Activated CD8-positive, alpha-beta memory T cell treated with anti-CD3 and anti-CD28 coated beads, Interleukin-2, amount 50 U/mL, for 1 hour (primary cell): Measurements from ENCODE around the gene ATXN2.
A peak's percentile ranks its signal among the peaks of the same experiment; 100 is the strongest.
"Not testable (repeated sequence)": the region's sequence is repeated elsewhere in the genome, so short reads cannot be mapped to it uniquely, and the experiment has no call there.

Experiments
- DNase-seq: peaks from one replicate; pipeline ENCODE4 v3.0.0-alpha.2; 2020; ENCODE audit errors: extremely low read depth

The ATXN2 gene, protein sequence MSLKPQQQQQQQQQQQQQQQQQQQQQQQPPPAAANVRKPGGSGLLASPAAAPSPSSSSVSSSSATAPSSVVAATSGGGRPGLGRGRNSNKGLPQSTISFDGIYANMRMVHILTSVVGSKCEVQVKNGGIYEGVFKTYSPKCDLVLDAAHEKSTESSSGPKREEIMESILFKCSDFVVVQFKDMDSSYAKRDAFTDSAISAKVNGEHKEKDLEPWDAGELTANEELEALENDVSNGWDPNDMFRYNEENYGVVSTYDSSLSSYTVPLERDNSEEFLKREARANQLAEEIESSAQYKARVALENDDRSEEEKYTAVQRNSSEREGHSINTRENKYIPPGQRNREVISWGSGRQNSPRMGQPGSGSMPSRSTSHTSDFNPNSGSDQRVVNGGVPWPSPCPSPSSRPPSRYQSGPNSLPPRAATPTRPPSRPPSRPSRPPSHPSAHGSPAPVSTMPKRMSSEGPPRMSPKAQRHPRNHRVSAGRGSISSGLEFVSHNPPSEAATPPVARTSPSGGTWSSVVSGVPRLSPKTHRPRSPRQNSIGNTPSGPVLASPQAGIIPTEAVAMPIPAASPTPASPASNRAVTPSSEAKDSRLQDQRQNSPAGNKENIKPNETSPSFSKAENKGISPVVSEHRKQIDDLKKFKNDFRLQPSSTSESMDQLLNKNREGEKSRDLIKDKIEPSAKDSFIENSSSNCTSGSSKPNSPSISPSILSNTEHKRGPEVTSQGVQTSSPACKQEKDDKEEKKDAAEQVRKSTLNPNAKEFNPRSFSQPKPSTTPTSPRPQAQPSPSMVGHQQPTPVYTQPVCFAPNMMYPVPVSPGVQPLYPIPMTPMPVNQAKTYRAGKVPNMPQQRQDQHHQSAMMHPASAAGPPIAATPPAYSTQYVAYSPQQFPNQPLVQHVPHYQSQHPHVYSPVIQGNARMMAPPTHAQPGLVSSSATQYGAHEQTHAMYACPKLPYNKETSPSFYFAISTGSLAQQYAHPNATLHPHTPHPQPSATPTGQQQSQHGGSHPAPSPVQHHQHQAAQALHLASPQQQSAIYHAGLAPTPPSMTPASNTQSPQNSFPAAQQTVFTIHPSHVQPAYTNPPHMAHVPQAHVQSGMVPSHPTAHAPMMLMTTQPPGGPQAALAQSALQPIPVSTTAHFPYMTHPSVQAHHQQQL

DNA sequence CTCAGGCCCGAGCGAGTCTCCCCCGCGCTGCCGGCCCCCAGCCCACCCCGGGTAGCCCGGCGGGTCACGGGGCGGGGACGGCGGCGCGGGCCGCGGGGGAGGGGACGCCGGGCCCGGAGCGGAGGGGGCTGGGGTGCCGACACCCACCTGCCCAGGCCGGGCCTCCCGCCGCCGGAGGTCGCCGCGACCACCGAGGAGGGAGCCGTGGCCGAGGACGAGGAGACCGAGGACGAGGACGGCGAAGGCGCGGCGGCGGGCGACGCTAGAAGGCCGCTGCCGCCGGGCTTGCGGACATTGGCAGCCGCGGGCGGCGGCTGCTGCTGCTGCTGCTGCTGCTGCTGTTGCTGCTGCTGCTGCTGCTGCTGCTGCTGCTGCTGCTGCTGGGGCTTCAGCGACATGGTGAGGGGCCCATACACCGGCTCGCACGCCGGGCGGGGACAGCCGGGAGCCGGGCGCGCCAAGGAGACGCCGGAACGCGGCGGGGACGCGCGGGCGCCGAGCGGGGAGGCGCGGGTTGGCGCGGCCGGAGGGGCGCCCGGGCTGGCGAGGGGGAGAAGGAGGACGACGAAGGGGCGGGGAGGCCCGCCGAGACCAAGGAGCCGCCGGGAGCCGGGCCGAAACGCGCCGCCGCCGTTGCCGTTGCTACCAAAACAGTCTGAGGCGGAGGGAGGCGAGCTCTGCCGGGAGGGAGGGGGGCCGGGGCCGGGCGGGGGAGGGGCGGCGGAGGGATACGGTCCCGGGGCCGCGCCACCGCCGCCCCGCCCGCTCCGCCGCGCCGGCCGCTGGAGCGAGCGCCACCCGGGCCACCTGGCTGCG lies at the start of gene ATXN2:
ATXN2 (minus strand) TSS at position 679 of the 816 bp plus-strand sequence; CDS start at position 398, 281 bp downstream.
- peak; percentile 40 for DNase-seq

DNA sequence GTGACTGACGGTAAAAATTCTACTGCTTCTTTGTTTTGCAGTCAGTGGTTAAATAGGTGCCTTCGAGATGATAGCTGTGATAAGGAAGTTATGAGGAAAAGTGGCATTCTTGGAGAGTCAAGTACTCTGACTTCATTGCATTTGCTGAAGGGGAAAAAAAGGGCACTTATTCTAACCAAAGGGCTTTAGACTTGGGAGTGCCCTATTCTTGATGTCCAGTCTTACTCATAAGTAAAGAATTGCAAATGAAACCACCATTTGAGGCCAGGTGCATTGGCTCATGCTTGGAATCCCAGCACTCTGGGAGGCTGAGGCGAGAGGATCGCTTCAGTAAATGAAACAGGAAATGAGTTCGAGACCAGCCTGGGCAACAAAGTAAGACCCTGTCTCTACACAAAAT lies 46.3 kb upstream of the ATXN2 start:
- no peak for DNase-seq

DNA sequence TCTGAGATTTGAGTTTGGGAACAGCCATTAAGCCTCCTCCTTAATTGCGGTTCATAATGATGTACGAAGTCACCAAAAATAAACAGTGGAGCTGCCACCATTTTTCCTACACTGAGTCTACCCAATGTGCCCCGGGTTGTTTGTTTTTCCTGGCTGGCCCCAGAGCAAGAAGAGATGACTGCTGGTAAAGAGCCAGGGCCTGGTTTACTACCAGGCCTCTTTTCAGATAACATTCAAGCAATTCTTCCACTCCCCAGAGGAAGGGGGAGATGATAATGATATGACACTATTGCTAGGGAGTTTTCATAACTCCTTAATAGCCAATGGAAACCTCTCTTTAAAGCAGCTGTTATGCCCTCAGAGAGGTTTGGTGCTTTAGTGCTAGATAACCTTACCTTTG lies 44.3 kb upstream of the ATXN2 start:
- no peak for DNase-seq

DNA sequence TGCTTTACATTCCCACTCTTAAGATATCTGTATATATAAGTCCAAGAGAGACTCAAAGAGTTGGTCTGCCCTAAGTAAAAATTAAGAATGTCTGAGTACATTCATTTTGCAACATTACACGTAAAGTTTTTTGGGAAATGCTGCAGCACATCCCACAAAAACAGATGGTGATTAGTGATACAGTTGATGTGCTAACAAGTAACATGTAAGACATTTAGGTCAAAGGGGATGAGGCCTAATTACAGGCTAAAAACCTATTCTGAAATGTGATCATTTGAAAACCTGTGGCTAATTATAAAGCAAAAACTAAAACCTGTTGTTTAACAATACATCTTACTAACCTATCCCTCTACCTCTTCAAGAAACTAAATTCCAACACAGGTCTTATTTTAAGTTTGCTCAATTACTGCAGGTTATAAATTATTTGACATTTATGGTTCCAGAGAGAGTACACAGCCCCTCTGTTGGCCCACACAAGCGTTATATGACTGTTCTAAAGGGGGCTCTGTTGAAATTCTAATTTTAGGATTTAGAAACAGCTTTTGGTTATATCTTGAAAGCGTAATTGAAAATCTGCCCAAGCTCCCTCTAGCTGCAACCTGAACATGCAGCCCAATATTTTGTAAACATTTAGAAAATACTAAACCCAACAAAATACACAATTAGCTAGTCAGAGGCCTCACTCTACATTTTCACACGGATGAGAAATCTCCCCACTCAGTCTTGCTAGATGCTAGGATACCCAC lies 43.7 kb upstream of the ATXN2 start:
- DNase-seq = no peak

DNA sequence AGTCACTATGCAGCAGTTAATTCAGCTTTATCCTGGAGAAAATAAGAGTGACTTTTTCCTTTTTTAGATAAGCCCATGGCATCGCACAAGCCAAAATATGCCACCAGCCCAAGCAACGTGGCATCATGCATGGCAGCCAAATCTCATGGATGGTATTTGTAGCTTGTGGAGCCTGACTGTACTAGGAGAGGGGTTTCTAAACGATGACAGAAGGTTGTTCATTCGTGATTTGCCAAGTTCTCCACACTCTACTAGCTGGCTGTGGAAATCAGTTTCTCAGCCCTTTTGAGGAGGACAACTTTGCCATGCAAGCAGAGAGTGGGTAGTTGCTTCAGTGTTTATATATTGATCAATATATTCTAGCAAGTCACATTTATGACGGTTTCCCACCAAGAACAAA lies 41.4 kb upstream of the ATXN2 start:
- DNase-seq = no peak

DNA sequence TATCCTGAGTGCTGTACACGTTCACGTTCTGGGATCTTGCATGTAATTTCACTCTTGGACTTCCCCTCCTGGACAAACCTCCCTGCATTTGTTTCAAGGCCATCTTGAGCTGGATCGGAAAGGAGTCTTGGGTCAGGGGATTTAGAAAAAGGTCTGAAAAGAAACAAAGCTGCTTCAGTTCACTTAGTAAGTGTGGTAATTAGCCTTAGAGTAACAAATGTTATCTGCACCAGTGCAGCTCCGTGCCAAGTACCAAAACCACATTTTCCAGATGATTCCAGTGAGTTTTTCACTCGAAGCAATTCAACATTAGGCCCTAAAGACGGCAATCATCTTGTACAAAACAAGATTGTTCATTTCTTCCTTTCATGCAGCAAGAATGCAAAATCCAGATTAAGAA lies 39.4 kb upstream of the ATXN2 start:
- no peak for DNase-seq

DNA sequence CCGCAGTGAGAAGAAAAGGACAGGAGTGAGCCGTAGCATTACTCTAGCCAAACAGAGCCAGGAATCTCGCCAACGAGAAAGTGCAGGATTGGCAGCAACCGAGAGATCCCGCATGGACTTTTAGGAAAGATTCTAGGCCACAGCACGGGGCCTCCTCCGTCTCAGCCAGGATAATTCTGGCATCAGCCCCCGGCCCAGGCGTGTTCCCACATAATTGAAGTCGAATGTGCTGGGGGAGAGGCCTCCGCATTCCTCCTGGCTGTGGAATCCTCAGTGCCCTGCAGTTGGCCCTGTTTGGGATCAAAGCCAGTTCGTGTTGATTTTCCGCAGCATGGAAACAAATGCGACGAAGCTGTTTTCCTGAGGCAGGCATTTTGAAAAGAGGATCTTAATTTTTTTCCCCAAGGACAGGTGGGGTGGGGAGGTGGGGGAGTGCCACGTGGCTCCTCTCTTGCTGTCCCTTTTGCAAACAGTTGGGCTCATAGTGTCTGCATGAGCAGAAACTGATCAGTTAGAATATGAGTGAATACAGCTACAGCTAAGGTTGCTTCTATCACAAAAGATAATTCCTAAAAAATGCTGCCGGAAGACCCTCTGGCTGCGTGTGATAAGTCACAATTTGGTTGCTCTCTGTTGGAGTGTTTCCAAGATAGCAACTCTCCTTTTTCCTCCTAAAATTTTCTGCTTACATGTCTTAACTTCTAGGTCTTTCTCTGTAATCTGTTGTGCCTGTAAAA lies 37.3 kb upstream of the ATXN2 start:
- DNase-seq = no peak

DNA sequence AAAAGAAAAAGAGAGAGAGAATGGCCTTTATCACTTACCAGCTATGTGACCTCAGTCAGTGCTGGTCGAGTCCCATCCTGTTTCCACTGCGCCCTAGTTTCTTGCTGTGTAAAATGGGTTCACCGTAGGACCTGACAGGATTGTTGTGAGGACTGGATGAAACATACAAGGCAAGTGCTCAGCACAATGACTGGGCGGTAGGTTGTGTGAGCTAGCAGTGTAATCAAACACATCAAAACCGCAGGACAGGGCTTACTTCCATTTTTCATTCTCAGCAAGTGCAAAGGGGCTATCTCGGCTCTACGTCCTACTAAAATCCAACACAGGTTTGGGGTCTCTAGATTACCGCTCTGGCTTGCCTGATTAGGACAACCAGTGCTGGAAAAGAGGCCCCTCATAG lies 36.4 kb upstream of the ATXN2 start:
- DNase-seq = no peak

DNA sequence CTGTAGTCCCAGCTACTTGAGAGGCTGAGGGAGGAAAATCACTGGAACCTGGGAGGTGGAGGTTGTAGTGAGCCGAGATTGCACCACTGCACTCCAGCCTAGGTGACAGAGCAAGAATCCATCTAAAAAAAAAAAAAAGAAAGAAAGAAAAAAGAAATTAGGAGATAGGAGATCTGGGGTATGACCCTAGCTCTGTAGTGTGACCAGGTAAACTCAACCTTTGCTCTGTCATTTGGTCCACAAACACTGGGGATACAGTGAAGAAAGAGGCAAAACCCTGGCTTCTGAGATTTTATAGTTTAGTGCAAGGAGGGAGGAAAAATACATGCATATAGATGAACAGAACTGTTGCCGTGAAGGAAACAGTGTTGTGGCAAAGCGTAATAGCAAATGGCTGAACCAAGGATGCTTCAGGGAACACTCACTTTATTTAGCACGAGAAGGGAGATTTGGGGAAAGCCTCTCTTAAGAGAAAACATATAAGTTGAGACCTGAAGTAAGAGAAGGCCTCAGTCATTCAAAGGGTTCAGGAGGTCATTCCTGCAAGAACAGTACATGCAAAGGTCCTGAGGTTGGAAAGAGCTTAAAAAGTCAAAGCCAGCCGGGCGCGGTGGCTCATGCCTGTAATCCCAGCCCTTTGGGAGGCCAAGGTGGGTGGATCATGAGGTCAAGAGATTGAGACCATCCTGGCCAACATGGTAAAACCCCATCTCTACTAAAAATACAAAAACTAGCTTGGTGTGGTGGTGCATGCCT lies 29.6 kb upstream of the ATXN2 start:
- DNase-seq = no peak

DNA sequence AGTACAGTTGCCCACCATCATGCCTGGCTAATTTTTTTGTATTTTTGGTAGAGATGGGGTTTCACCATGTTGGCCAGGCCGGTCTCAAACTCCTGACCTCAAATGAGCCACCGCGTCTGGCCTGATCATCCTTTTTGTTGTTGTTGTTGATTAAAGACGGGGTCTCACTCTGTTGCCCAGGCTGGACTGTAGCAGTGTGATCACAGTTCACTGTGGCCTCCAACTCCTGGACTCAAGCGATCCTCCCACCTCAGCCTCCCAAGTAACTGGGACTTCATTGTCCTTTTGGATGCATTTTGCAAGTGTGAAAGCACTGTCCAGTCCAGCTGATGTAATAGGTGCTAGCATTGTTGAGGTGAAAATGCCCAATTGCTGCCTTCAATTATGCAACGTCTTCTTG lies 27.1 kb upstream of the ATXN2 start:
- DNase-seq = no peak

DNA sequence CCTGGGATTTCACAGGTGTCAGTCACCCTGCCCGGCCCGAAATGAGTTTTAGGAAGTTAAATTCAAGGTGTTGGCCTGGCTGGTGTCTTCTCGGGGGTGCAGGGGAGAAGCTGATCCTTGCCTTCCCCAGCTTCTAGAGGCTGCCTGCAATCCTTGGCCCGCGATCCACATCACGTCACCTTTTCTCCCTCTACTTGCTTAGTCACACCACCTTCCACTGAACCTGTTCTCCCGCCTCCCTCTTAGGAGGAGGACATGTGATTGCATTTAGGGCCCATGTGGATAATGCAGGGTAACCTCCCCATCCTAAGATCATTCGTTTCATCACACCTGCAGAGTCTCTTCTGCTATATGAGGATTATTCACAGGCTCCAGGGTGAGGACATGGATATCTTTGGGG lies 25.4 kb upstream of the ATXN2 start:
- no peak for DNase-seq

DNA sequence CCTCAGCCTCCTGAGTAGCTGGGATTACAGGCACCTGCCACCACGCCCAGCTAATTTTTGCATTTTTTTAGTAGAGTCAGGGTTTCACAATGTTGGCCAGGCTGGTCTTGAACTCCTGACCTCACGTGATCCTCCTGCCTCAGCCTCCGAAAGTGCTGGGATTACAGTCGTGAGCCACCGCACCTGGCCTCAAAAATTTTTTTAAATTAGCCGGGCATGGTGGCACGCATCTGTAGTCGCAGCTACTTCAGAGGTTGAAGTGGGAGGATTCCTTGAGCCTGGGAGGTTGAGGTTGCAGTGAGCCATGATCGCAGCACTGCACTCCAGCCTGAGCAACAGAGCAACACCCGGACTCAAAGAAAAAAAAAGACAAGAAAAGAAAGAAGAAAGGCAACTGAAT lies 18.7 kb upstream of the ATXN2 start:
- DNase-seq = not testable (repeated sequence)

DNA sequence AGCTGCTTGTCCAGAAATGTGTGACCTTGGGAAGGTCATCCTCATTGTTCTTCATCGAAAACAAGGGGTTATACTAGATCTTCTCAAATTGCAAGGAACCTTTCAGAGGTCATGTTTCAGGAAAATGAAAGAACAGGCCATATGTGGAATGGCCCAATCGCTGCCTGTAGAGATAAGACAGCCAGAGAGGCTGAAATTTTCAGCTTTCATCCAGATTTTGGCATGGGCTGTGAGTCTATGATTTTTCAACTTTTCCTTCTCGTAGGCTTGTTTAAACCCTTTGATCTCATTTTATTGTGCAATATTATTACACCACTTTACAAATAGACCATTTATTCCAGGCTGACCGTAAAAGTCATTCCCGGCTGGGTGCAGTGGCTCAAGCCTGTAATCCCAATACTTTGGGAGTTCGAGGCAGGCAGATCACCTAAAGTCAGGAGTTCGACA lies 17.1 kb upstream of the ATXN2 start:
- no peak for DNase-seq

DNA sequence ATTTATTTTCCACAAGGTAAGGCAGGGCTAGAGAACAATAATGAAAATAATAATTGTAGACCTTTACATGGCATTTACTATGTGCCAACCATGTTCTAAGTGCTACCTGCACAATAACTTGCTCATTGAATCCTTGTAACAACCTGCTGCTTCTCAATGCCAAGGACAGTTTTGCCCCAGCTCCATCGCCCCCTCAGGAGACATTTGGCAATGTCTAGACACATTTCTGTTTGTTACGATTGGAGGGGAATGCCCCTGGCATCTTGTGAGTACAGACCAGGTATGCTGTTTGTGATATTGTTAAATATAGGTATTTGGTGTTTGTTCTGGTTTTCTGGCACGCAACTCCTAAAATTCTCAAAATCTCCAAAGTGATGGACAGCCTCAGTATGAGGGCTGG lies 8.1 kb upstream of the ATXN2 start:
- no peak for DNase-seq

DNA sequence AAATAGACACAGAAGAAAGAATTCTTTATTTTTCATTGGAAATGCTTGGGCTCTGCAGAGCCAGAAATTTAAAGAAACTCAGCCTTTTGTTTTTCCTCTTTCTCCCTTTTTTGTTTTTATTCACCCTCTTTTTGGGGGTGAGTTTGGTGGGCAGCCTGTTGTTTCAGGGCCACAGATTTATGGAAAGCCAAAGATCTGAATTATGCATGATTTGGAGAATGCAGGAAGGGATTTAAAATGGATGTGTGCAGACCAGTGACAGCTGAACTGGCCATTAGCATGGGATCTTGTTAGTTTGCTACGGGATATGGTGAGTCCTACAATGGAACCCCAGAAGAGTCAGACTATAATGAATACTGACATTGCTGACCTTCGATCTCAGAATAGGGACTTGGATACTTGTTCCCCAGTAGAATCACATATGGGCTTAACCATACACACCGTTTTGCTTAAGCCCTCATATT lies 7.7 kb upstream of the ATXN2 start:
- DNase-seq = no peak

DNA sequence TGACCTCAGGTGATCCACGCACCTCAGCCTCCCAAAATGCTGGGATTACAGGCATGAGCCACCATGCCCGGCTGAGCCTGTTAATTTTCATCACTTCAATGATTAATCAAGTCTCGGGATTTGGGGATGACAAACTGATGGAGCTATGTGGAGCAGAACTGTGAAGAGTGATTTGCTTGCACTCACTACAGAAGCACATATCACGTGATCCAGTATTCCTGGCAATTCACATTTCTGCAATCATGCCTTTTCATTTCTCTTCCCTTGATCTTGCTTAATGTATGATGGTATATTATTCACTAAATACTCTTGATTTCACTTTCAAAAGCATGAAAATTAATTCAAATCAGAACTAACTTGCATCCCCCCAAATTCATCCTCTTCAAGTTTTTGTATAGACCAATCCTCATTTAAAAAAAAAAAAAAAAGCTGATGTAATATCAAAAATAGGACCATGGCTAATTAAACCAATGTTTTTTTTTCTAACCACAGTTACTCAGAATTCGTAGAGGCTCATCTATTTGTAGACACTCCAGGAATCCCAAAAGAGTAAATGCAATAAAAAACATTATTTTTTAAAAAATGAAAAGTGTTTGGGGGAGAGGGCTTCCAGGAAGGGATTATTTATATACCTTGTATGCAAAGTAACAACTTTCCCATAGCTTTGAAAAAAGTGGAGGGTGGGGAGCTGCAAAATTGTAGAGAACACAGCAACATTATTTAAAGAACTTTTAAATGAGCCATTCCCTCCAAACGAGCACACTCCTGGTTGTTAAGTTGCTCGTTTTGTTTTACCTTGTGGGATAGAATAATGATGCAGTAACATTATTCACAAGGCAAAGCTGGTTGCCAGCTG lies 7.0 kb upstream of the ATXN2 start:
- DNase-seq = no peak

DNA sequence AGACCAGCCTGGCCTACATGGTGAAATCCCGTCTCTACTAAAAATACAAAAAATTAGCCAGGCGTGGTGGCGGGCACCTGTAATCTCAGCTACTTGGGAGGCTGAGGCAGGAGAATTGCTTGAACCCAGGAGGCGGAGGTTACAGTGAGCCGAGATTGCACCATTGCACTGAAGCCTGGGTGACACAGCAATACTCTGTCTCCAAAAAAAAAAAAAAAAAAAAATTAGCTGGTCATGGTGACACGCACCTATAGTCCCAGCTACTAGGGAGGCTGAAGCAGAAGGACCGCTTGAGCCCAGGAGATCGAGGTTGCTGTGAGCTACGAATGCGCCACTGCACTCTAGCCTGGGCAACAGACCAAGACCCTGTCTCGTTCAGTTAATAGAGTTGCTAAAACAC lies 3.7 kb upstream of the ATXN2 start:
- not testable (repeated sequence) for DNase-seq

DNA sequence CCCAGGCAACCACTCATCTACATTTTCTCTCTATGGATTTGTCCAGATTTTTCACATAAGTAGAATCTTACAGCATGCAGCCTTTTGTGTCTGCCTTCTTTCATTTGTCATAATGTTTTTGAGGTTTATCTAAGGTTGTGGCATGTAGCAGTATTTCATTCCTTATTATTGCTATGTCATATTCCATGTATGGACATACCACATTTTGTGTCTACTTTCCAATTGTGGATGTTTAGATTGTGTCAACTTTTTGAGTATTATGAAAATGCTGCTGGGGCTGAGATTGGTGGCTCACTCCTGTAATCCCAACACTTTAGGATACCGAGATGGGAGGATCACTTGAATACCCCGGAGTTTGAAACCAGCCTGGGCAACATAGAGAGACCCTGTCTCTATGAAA lies 3.2 kb upstream of the ATXN2 start:
- no peak for DNase-seq
